OCI-LY7 (cell line): ENCODE data around the gene HIP1. TPM values are rescaled to one million over a fixed set of nuclear protein-coding genes. Genes with fewer than 3 reads are reported as not detected.

Experiments
- BruUV-seq: library from RNA; stranded (reverse); fragments of 400-500 nt; replicated peaks from 2 replicates; lab custom pipeline; 2021; lab: Mats Ljungman, UMichigan
- CTCF ChIA-PET: fragments of 300-600 bp; sonication (Branson Sonifier 250); formaldehyde crosslinking; loops from one replicate; lab custom pipeline; 2022; ENCODE audit warnings: antibody characterized with exemption; ENCODE audit not compliant: unreplicated experiment; lab: Charles Lee
- POLR2A ChIA-PET: fragments of 300-600 bp; sonication (Branson Sonifier 250); formaldehyde crosslinking; loops from one replicate; lab custom pipeline; 2022; ENCODE audit warnings: antibody characterized with exemption; lab: Charles Lee
- DNase-seq: peaks from one replicate; pipeline ENCODE4 v3.0.0-alpha.2; 2015; ENCODE audit warnings: low spot score
- H2AFZ ChIP-seq: fragments of 200-600 bp; sonication (generic), shearing (Covaris generic); 2 replicates; pipeline ENCODE4 v1.6.1; 2014; ENCODE audit warnings: mild to moderate bottlenecking, antibody characterized with exemption, low read length, moderate library complexity
- H3K27ac ChIP-seq: fragments of 200-600 bp; sonication (generic); 2 replicates; pipeline ENCODE4 v1.5.1; 2014; ENCODE audit warnings: mixed run types, low read depth, mild to moderate bottlenecking, moderate library complexity, low read length, inconsistent platforms; ENCODE audit not compliant: poor library complexity, severe bottlenecking
- H3K36me3 ChIP-seq: fragments of 200-600 bp; sonication (generic); 2 replicates; pipeline ENCODE4 v1.6.1; 2014; ENCODE audit warnings: mild to moderate bottlenecking, antibody characterized with exemption, low read length, moderate library complexity, mixed read lengths; ENCODE audit not compliant: insufficient read depth
- H3K4me1 ChIP-seq: fragments of 200-600 bp; sonication (generic); 2 replicates; pipeline ENCODE4 v1.5.1; 2014; ENCODE audit warnings: mild to moderate bottlenecking, low read length; ENCODE audit not compliant: insufficient read depth, poor library complexity, severe bottlenecking
- H3K4me2 ChIP-seq: fragments of 200-600 bp; sonication (generic); 2 replicates; pipeline ENCODE4 v1.6.1; 2014; ENCODE audit warnings: mild to moderate bottlenecking, low read length
- H3K4me3 ChIP-seq: fragments of 200-600 bp; sonication (generic); 2 replicates; pipeline ENCODE4 v1.5.1; 2014; ENCODE audit warnings: mild to moderate bottlenecking, low read depth, low read length; ENCODE audit not compliant: poor library complexity, severe bottlenecking
- H3K79me2 ChIP-seq: fragments of 200-600 bp; sonication (generic); 2 replicates; pipeline ENCODE4 v1.6.1; 2016; ENCODE audit warnings: low read depth, mild to moderate bottlenecking, low read length, moderate library complexity, mixed read lengths; ENCODE audit not compliant: insufficient read depth
- H3K9me2 ChIP-seq: fragments of 200-600 bp; sonication (generic); 2 replicates; pipeline ENCODE4 v1.6.1; 2016; ENCODE audit warnings: mild to moderate bottlenecking, low read length, mixed read lengths; ENCODE audit not compliant: insufficient read depth
- H3K9me3 ChIP-seq: fragments of 200-600 bp; sonication (generic); 2 replicates; pipeline ENCODE4 v1.6.1; 2014; ENCODE audit warnings: mild to moderate bottlenecking, mixed run types, low read length, mixed read lengths
- H4K20me1 ChIP-seq: fragments of 200-600 bp; sonication (generic); 2 replicates; pipeline ENCODE4 v1.6.1; 2014; ENCODE audit warnings: mild to moderate bottlenecking, antibody characterized with exemption, low read length, moderate library complexity, mixed read lengths; ENCODE audit not compliant: insufficient read depth
- CTCF ChIP-seq: fragments of 200-600 bp; sonication (generic); conservative IDR thresholded peaks from 2 replicates; pipeline ENCODE4 v1.5.1; 2014; ENCODE audit warnings: mild to moderate bottlenecking, antibody characterized with exemption, low read length, moderate library complexity, mixed read lengths
- EZH2phosphoT487 ChIP-seq: fragments of 200-600 bp; sonication (generic); IDR thresholded peaks from 2 replicates; pipeline ENCODE4 v1.6.1; 2018; ENCODE audit warnings: low read depth, borderline replicate concordance, mild to moderate bottlenecking, mixed run types, antibody characterized with exemption, low read length, moderate library complexity, mixed read lengths
- intact Hi-C: fragments of 100-400 bp; cut with micrococcal nuclease; formaldehyde crosslinking; loops from one replicate; pipeline ENCODE4 v1.10.0; 2022; ENCODE audit not compliant: unreplicated experiment
- total RNA-seq, 2 experiments: library from RNA; depleted of rRNA in 1 of 2; stranded (reverse); fragments of >200 nt in 1 of 2; shearing (Covaris generic) in 1 of 2; gene quantifications; 2 replicates each; pipeline ENCODE4 v1.2.3, GENCODE V29; 2014 to 2022

The HIP1 gene
- total RNA-seq, 2 experiments from 2014 or later, result 15.0 to 27.8 TPM

DNA sequence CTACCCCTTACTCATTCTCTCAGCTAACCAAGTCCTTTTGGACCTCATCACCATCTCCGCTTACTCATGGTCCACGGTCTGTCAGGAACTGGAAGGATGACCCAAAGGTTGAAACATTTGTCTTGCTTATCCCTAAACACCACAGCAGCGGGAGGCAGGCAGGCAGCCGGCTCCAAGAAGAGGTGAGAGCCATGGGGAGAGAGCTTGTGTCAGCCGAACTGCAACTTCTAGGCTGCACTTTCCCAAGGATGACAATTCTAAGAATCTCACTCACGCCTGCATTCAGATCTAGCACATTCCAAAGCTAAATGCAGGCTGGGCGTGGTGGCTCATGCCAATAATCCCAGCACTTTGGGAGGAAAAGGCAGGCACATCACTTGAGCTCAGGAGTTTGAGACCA, 160.7 kb downstream of the HIP1 start:
- Histone ChIP-seq H3K4me2 (no peak overlapping the region), H3K36me3 (peaks cover 4% of the 10 kb centered on the region; the same call in 1 of the 2 replicates), H3K9me2 (no peaks in the 10 kb centered on the region), H3K79me2 (no peaks in the 10 kb centered on the region), H2AFZ (no peak overlapping the region), H3K4me1 (no peaks in the 10 kb centered on the region), H3K9me3 (no peaks in the 10 kb centered on the region), H3K27ac (no peak overlapping the region), H3K4me3 (no peak overlapping the region), H4K20me1 (no peaks in the 10 kb centered on the region)
- TF ChIP-seq CTCF, result no peak
- no peak for TF ChIP-seq EZH2phosphoT487
- intact Hi-C loops, result loop anchor here (10.0 kb wide), 2 partner anchors 187 to 227 kb away; no protein-coding TSS in a partner anchor
- ChIA-PET POLR2A (interaction anchor here (1.6 to 1.9 kb wide), 2 partner anchors 10 to 14 kb away, joined by 4 to 5 read pairs; no protein-coding TSS in a partner anchor), CTCF (no interaction called here)
- no peak for DNase-seq
- no TSS peak for BruUV-seq

DNA sequence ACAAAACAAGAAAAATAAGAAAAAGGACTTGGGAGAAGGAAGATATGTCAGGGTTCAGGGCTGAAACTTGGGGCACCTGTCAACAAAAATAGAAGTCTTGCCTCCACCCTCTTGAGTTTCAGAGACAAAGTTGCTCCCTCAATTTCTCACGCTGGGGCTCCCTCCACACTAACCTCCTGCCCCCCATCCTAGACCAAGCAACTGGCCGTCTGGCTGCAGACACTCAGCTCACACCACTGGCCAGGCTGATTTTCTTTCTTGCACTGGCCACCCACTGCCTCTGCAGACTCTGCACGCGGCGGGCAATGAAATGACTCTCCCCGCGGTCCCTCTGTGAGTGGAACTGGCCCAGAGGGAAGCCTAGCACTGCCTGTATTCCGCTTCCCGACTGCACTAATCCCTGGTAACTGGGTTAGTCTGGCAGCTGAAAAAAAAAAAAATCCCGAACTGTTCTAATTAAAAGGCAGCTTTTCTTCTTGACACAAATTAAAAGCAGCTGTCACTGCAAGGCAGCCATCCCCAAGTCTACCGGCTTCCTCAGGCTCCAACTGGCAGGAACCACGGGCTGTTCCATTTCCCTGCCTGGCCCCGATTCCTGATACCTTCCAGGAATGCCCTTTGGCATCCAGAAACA, 163.1 kb downstream of the HIP1 start:
- no TSS peak for BruUV-seq
- no peak for DNase-seq
- H3K4me3 ChIP-seq, result no peak overlapping the region
- H3K27ac ChIP-seq, result no peak overlapping the region
- no peak overlapping the region for H3K4me2 ChIP-seq
- ChIA-PET CTCF (no interaction called here), POLR2A (interaction anchor here (0.6 kb wide), 1 partner anchor 107 kb away, joined by 3 read pairs; no protein-coding TSS in a partner anchor)
- H3K9me2 ChIP-seq, result no peaks in the 10 kb centered on the region
- no peaks in the 10 kb centered on the region for H3K4me1 ChIP-seq
- no peaks in the 10 kb centered on the region for H3K79me2 ChIP-seq
- no peaks in the 10 kb centered on the region for H3K9me3 ChIP-seq
- TF ChIP-seq CTCF (no peak), EZH2phosphoT487 (no peak)
- H3K36me3 ChIP-seq, result no peaks in the 10 kb centered on the region
- H2AFZ ChIP-seq, result no peak overlapping the region
- intact Hi-C loops, result loop anchor here (10.0 kb wide), 2 partner anchors 189 to 229 kb away; no protein-coding TSS in a partner anchor
- H4K20me1 ChIP-seq, result no peaks in the 10 kb centered on the region

GRCh38 chr7:75573477-75574019, 165.2 kb downstream of the HIP1 start:
- POLR2A ChIA-PET, result interaction anchor here (0.7 kb wide), 2 partner anchors 19 to 54 kb away, joined by 3 read pairs; no protein-coding TSS in a partner anchor
- Histone ChIP-seq H3K79me2 (no peaks in the 10 kb centered on the region), H3K4me3 (no peak overlapping the region), H2AFZ (no peak overlapping the region), H3K4me1 (no peaks in the 10 kb centered on the region), H3K9me3 (no peaks in the 10 kb centered on the region), H3K4me2 (no peak overlapping the region), H3K9me2 (no peaks in the 10 kb centered on the region), H3K27ac (no peak overlapping the region), H3K36me3 (no peaks in the 10 kb centered on the region), H4K20me1 (no peaks in the 10 kb centered on the region)
- TF ChIP-seq CTCF (no peak), EZH2phosphoT487 (no peak)
- CTCF ChIA-PET, result no interaction called here
- BruUV-seq, result no TSS peak
- no peak for DNase-seq
- intact Hi-C loops, result loop anchor here (10.0 kb wide), 2 partner anchors 191 to 231 kb away; no protein-coding TSS in a partner anchor
